ENCODE measurements around the gene ENG.
"Not testable (repeated sequence)": the region's sequence is repeated elsewhere in the genome, so short reads cannot be mapped to it uniquely, and the experiment has no call there.

The ENG gene

DNA sequence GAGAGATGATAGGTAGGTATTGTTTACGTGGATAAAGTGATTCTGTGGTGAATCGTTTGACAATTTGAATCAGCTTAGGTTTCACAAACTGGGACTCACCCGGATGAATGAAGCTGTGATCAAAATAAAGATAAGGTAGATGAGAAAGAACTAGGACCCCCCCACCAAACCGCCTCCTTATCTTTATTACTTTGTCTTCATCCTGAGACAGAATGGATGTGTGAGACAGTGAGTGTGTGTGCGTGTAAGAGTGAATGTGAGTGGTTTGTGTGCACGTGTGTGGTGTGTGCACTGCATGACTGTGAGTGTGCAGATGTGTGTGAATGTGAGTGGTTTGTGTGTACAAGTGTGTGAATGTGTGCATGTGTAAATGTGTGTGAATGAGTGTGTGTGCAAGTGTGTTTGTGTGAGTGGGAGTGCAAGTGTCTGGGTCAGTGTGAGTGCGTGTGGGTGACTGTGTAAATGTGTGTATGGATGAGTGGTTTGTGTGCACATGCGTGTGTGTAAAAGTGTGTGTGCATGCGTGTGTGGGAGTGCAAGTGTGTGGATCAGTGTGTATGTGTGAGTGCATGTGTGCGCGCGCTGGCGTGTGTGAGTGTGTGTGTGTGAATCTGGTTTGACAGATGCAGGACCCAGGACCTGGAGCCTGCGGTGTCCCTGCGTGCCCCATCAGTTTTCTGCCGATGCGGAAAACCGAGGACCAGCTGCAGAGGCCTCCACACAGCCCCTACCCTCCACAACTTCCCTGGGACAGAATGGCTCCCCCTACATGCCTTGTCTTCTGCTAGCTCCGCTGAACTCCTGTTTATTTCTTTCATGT, 11.4 kb upstream of the ENG start:
- DNase-seq (ENCODE audit: low spot score): no peak

- DNase-seq (ENCODE audit: low spot score): no peak
Measured at GRCh38 chr9:127863191-127863621, 8.7 kb upstream of the ENG start.

DNA sequence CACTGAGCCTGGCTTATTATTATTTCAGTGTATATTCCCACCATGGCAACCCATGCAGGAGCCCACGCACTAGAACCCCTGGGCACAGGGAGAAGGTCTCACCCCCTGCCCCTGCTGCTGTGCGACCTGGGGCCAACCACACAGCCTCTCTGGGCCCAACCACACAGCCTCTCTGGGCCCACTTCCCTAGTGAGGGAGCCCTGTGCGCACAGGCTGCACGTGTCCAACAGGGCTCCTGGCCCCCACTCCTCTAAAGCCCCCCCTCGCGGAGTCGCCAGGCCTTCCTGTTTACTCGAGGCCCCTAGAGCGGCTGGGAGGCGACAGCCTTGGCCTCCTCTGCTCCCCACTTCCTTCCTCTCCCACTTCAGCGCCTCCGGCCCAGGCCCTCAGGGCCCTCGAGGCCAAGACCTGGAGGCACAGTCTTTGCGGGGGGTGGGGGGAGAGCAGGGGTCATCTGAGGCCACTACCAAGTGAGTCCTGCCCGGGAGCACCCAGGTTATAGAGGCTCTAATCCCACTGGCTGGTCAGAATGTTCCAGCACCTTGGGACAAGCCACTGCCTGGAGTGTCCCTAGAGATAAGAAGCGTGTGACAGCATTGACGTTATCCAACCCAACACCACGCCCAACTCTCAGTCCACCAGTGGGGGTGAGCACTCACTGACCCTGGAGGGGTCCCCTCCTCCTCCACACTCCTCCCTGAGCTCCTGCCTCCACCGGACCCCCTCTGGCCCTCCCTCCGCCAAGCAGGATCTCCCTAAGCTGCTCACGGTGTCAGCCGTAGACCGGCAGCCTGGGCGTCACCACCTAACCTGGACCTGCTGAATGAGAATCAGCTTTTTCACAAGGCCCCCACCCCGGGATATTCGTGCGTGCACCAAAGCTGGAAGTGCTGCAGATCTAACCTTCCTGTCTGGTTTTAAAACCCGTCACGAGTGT, 7.9 kb upstream of the ENG start:
- DNase-seq (ENCODE audit: low spot score): no peak

- DNase-seq (ENCODE audit: low spot score): no peak
Measured at GRCh38 chr9:127860779-127861178, 6.3 kb upstream of the ENG start.

- DNase-seq (ENCODE audit: low spot score): no peak
Measured at GRCh38 chr9:127860260-127860659, 5.8 kb upstream of the ENG start.

- no peak for DNase-seq (ENCODE audit: low spot score)
Measured at GRCh38 chr9:127858041-127858512, 3.6 kb upstream of the ENG start.

DNA sequence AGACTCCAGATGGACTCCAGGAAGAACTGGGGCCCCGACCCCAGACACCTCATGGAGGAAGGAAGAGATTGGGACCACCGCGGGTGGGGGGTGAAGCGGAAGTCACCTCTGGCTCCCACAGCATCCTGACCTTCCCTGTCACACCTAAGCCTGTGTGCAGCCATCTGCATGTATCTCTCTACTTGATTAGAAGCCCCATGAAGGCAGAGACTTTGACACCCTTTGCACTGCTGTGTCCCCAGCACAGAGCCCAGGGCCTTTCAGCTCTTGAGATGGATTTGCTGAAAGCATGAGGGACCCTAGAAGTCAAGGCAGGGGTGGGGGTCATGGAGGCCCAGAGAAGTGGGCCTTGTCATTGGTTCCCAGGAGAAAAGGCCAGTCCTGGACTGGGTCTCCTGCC, 2.8 kb upstream of the ENG start:
- DNase-seq (ENCODE audit: low spot score): no peak

DNA sequence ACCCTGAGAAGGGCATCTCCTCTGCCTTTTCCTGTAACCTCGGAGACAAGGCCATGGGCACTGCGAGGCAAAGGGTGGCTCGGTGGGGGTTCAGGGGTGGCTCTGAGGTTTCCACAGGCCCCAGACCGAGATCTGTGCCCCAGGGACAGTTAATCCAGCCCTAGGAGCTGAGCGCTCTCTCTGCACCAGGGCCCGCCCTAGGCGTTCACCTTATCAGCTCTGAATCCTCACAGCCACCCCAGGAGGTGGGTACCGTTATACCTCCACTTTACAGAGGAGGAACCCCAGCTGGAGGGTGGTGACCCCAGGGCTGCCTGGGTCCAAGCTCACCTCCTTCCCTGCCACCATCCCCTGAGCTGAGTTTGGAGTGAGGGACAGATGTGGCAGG, 2.3 kb upstream of the ENG start:
- no peak for DNase-seq (ENCODE audit: low spot score)

DNA sequence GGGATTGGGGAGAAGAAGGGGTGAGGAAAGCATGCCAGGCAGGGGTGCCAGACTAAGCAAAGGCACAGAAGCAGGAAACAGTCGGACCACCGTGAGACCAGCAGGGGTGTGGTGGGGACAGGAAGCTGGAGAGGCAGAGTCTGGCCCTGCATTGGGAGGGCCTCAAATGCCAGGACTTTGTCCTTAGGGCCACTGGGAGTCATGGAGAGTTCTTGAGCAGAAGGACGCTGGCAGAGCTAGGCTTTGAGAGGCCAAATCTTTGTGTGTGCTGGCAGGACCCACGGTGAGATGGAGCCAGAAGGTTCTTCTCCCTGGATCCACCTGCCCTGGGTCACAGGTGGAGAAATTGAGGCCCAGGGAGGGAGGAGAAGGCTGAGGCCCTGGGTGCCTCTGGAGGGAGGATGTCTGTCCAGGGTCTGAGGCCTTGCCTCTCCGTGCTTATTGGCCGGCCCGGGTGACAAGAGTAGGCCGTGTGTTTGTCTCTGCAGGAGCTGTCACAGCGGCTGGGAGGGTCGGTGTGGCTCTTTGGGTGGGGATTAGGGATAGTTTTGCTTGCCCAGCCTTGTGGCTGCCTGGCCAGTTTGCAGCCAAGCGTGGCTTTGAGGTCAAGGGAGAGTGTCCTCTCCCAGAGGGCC, 1.8 kb upstream of the ENG start:
- DNase-seq (ENCODE audit: low spot score): no peak

DNA sequence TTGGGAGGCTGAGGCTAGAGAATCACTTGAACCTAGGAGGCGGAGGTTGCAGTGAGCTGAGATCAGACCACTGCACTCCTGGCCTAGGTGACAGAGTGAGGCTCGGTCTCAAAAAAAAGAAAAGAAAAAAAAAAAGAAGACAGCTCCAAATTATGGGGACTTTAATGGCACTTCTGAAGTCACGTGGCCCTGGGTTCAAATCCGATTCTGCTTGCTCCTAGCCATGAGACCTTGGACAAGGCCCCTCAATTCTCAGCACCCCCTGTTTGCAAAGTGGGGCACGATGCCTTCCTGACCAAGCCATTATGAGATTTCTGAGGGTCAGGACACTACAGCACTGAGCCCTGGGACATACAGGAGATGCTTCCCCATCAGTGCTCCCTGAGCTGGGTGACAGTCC, 1.1 kb upstream of the ENG start:
- DNase-seq (ENCODE audit: low spot score): no peak

- DNase-seq (ENCODE audit: low spot score): no peak
Measured at GRCh38 chr9:127854960-127855359, 502 bp upstream of the ENG start.

DNA sequence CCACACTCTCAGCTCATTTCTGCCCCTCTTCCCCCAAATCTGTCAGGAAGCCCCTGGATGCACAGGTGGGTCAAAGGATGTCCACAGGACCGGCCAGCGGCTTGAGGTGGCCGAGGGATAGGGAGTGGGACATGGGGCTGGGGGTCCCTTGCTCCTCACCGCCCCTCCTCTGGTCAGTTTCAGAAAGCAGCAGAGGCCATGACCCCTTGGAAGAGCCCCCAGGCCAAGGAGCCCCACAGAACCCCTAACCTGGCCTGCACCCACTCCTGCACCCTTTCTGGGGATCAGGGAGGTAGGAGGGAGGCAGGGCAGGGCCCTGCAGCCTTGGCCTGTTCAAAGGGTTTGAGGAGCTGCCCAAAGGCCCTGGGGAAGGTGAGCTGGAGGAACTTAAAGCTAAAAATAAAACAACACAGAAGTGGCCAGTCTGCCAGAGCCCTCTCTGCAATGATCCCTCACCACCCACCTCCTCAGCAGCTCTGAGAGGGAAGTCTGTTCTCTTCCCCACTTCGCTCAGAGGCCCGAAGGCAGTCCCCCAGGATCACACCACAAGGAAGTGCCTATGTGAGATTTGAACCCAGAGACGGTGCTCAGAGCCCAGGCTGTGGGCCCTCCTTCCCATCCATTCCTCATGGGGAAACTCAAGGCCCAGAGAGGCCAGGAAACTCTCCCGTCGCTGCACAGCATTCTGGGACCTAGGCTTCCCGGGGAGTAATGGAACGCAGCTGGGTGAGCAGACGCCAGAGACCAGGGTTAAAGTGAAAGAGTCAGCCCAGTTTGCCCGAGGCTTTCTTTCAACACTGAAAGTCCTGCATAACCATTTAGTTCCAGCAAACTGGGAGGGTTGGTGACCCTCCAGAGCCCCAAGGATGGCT, 910 bp downstream of the ENG start:
- DNase-seq (ENCODE audit: low spot score): no peak

DNA sequence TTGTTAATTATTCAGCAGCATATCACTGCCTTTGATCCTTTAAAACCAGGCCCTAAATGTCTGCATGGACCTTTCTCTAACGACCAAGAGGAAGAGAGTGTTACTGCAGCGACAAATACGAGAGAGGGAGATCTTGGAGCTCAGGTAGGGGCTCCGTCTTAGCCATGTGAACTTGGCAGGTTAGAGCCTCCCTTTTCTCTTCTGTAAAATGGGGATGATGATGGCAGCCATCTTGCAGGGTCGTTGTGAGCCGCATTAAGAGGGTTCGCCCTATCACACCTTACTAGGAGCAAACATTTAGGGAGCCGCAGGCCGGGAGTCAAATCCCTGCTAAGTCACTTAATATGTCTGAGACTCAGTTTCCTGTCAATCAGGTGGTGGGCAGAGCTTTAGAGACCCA, 1.6 kb downstream of the ENG start:
- no peak for DNase-seq (ENCODE audit: low spot score)

DNA sequence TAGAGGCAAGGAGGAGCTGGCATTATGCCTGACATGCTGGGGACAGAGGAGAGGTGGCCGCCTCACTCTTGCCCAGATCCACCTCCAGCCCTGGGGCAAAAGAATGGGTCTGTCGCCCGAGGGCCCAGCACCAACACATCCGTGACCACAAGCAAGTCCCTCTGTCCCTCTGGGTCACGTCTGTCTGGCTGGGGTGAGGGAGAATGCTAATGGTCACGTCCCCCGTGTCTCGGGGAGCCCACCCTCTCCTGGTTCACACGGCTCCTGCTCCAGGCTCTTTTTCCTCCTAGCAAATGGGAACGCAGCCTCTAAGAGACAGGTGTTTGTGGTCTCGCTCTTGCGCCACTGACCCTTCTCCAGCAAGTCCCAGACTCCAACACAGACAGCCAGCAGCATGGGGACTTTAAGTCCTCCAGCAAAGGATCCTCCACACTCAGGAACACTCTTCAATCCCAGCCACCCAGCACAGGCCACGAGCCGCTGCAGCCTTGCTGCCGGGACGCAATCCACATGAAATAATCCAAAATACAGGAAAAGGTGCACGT, 4.1 kb downstream of the ENG start:
- DNase-seq (ENCODE audit: low spot score): no peak

DNA sequence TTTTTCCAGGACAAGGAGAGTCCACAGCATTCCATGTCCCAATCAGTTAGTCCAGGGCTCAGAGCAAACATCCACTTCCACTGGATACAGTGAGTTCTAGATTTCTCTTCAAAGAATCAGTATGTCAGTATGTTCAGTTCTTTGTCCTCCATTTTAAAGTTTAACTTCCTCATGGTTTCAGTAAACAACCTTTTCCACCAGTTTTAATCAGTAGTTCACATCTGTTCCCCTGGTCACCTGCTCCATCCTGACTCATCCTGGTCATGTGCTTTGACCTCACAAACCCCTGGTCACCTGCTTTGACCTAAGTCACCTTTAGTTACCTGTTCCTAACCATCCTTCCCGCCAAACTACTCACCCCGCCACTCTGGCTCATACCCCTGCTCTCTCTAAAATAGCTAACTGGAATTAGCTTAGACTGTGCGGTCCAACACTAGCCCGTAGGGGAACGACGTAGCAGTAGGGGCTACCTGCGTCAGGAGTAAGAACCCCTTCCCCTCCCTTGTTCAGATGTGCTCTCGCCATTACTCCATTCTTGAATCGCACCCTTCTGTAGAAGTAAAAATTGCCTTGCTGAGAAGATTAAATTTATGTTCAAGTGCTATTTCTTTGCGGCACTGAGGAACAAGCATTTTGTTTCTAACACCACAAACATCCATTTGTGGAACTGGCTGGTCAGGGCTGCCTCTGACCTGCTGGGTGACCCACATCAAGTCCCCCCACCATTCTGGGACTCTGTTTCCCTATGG, 5.5 kb downstream of the ENG start:
- no peak for DNase-seq (ENCODE audit: low spot score)

DNA sequence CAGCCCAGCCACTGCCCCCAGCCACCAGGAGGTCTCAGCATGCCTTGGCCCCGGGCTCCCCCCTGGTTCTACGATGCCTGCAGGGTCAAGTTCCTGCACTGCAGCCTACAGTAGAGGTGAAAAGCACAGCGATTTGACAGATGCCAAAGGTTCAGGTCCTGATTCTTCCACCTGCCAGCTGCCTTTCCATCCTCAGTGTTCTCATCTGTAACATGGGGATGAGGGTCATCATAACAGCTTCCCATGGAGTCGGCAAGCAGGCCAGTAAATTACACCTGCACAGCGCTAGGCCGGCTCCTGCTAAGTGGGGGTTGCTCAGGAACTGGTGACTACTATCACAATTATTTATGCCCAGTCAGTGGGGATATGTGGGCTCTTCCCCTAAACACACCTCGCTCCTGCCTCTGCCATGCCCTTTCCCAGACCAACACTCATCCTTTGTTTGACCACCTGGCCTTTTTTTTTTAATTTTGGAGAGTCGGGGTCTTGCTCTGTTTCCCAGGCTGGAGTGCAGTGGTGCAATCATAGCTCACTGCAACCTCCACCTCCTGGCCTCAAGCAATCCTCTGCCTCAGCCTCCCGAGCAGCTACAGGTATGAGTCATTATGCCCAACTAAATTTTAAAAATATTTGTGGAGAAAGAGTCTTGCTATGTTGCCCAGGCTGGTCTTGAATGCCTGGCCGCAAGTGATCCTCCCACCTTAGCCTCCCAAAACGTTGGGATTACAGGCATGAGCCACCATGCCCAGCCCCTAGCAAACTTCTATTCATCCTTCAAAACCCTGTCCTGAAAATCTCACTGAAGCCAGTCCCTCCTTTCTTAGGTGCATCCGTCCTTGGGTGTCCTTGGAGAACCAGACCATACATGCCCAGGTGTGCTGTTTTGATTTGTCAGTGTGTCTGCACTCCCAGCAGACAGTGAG, 6.4 kb downstream of the ENG start:
- no peak for DNase-seq (ENCODE audit: low spot score)

GRCh38 chr9:127847178-127847510, 7.3 kb downstream of the ENG start:
- no peak for DNase-seq (ENCODE audit: low spot score)

DNA sequence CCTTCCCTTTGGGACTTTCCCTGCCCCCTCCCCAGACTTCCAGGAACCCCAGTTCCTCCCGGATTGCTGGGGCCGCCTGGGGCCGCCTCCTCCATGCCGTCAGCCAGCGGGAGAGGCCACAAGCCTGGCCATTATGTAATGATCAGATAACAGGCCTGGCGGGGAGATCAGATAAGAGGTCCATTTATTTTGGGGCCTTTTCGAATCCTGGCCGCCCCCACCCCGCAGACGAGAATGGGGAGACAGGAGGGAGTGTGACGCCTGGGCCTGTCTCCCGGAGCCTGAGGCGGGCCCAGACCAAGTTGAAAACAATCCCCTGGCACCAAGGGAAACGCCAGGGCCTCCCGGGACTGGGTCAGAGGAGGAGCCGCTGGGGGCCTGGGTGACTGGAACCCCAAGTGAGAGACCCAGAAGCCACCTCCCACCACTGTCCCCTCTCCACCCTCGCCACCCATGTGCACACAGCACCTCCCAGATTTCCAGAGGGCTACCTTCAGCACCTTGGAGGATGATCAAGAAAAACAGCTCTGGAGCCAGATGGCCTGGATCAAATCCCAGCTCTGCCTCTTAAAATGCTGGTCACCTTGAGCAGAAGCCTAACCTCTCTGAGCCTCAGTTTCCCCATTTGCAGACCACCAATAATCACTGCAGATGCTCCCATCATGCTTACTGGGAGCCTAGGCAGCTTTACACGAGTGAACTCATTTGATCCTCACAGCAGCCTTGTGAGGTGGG, 7.8 kb downstream of the ENG start:
- DNase-seq (ENCODE audit: low spot score): no peak

DNA sequence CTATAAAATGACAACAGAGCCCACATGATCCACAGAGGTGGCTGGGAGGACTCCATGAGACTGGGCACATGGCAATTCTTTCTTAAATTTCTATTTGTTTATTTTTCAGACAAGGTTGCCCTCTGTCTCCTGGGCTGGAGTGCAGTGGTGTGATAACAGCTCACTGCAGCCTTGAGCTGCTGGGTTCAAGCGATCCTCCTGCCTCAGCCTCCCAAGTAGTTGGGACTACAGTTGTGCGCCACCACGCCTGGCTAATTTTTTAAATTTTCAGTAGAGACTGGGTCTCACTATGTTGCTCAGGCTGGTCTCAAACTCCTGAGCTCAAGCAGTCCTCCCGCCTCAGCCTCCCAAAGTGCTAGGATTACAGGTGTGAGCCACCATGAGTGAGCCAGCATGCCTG, 8.8 kb downstream of the ENG start:
- DNase-seq (ENCODE audit: low spot score): not testable (repeated sequence)
